RWPE2 (cell line): ENCODE measurements around the gene ZNF716.

Source experiments
- ATAC-seq: fragments of 200-7000 bp; cut with Tn5 transposase; 3 replicates; pipeline ENCODE4 v1.9.1; 2021; ENCODE audit warnings: low read depth
- DNase-seq: peaks from one replicate; pipeline ENCODE4 v3.0.0-alpha.2; 2020; ENCODE audit warnings: low spot score
- H3K27ac ChIP-seq: fragments of 450-650 bp; 2 replicates; pipeline ENCODE4 v1.5.1; 2017; ENCODE audit warnings: mild to moderate bottlenecking; ENCODE audit not compliant: poor library complexity, severe bottlenecking
- H3K27me3 ChIP-seq: fragments of 250-450 bp; sonication (Bioruptor Pico); 2 replicates; pipeline ENCODE4 v1.5.1; 2021; ENCODE audit warnings: mild to moderate bottlenecking, moderate library complexity; ENCODE audit not compliant: insufficient read depth, poor library complexity, severe bottlenecking
- H3K36me3 ChIP-seq: fragments of 250-450 bp; sonication (Bioruptor Pico); 2 replicates; pipeline ENCODE4 v1.5.1; 2020; ENCODE audit warnings: low read depth, mild to moderate bottlenecking, moderate library complexity
- H3K4me1 ChIP-seq: fragments of 250-450 bp; sonication (Bioruptor Pico); 2 replicates; pipeline ENCODE4 v1.5.1; 2021; ENCODE audit warnings: mild to moderate bottlenecking, moderate library complexity; ENCODE audit not compliant: insufficient read depth, poor library complexity, severe bottlenecking
- H3K4me3 ChIP-seq: fragments of 250-450 bp; sonication (Bioruptor Pico); 2 replicates; pipeline ENCODE4 v1.5.1; 2021; ENCODE audit warnings: mild to moderate bottlenecking, moderate library complexity; ENCODE audit not compliant: severe bottlenecking
- H3K9me3 ChIP-seq: fragments of 250-450 bp; sonication (Bioruptor Pico); 2 replicates; pipeline ENCODE4 v1.5.1; 2021; ENCODE audit warnings: mild to moderate bottlenecking, moderate library complexity; ENCODE audit not compliant: severe bottlenecking
- TF ChIP-seq, protein P1 (sequence below): fragments of 450-650 bp; IDR thresholded peaks from one replicate; pipeline ENCODE4 v1.5.1; 2017; ENCODE audit warnings: mild to moderate bottlenecking, moderate library complexity; ENCODE audit not compliant: poor library complexity, severe bottlenecking

The ZNF716 gene

DNA sequence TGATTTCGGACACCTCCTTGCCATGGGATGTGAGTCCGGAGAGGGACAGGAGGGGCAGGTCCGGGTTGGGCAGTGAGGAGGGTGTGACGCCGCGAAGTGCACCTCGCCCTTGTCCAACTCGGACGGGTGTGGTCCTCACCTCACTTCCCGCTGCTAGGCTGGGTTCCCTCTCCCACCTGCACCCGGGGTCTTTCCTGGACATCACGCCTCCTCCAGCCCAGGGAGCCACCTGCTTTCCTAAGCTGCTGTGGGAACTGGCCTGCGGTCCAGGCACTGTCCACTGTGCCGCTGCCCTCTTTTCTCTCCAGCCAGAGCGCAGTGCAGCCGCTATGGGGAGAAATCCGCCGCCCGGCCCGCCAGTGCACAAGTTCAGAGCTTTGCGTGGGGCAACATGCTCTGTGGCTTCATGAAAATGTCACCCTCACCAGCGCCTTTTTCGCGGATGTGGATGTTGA lies 45.0 kb upstream of the ZNF716 start:
- Histone ChIP-seq H3K27ac (no peak overlapping the region), H3K4me1 (no peaks in the 10 kb centered on the region), H3K9me3 (peaks cover 3% of the 10 kb centered on the region), H3K4me3 (no peak overlapping the region), H3K27me3 (no peaks in the 10 kb centered on the region), H3K36me3 (no peaks in the 10 kb centered on the region)
- DNase-seq (no peak), ATAC-seq (no peak)
- TF ChIP-seq, protein P1, sequence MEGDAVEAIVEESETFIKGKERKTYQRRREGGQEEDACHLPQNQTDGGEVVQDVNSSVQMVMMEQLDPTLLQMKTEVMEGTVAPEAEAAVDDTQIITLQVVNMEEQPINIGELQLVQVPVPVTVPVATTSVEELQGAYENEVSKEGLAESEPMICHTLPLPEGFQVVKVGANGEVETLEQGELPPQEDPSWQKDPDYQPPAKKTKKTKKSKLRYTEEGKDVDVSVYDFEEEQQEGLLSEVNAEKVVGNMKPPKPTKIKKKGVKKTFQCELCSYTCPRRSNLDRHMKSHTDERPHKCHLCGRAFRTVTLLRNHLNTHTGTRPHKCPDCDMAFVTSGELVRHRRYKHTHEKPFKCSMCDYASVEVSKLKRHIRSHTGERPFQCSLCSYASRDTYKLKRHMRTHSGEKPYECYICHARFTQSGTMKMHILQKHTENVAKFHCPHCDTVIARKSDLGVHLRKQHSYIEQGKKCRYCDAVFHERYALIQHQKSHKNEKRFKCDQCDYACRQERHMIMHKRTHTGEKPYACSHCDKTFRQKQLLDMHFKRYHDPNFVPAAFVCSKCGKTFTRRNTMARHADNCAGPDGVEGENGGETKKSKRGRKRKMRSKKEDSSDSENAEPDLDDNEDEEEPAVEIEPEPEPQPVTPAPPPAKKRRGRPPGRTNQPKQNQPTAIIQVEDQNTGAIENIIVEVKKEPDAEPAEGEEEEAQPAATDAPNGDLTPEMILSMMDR, result no peak

- DNase-seq, result no peak
- H3K27ac ChIP-seq, result no peak overlapping the region
- H3K27me3 ChIP-seq, result no peaks in the 10 kb centered on the region
- no peaks in the 10 kb centered on the region for H3K36me3 ChIP-seq
- no peak overlapping the region for H3K4me3 ChIP-seq
- TF ChIP-seq, protein P1, result no peak
- ATAC-seq, result no peak
- no peaks in the 10 kb centered on the region for H3K9me3 ChIP-seq
- no peaks in the 10 kb centered on the region for H3K4me1 ChIP-seq
Measured at GRCh38 chr7:57407125-57407524, 42.9 kb upstream of the ZNF716 start.

- Histone ChIP-seq H3K36me3 (no peaks in the 10 kb centered on the region), H3K4me3 (no peak overlapping the region), H3K27ac (no peak overlapping the region), H3K27me3 (no peaks in the 10 kb centered on the region), H3K4me1 (no peaks in the 10 kb centered on the region), H3K9me3 (peaks cover 3% of the 10 kb centered on the region)
- TF ChIP-seq, protein P1, result no peak
- DNase-seq, result no peak
- no peak for ATAC-seq
Measured at GRCh38 chr7:57412168-57412567, 37.8 kb upstream of the ZNF716 start.

DNA sequence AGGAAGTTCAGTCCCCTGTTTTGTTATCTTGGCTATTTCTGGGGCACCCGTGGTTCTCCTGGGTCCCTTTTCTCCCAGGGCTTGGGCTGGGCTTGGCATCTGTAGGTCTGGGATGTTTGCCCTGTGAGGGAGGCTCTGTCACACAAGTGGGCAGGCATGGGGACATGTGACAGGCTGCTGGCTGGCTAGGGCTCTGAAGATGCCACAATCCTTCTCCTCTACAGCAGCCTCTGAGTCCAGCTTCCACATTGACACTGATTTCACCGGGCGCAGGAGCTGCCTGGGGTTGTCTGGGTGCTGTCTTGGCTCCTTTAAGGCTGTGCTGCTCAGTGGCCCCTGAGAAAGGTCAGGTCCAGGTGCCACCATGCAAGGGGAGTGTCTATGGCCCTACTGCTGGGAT lies 37.4 kb upstream of the ZNF716 start:
- Histone ChIP-seq H3K27me3 (no peaks in the 10 kb centered on the region), H3K9me3 (peaks cover 6% of the 10 kb centered on the region), H3K4me1 (no peaks in the 10 kb centered on the region), H3K4me3 (no peak overlapping the region), H3K27ac (no peak overlapping the region), H3K36me3 (no peaks in the 10 kb centered on the region)
- no peak for DNase-seq
- TF ChIP-seq, protein P1, result no peak
- ATAC-seq, result no peak

GRCh38 chr7:57413529-57414398 lies 36.2 kb upstream of the ZNF716 start:
- TF ChIP-seq, protein P1, result no peak
- Histone ChIP-seq H3K27ac (no peak overlapping the region), H3K36me3 (no peaks in the 10 kb centered on the region), H3K27me3 (no peaks in the 10 kb centered on the region), H3K4me3 (no peak overlapping the region), H3K9me3 (peaks cover 6% of the 10 kb centered on the region), H3K4me1 (no peaks in the 10 kb centered on the region)
- DNase-seq (no peak), ATAC-seq (no peak)
